K562 (cell line): Measurements from ENCODE around the gene CBX8. TPM values are rescaled to one million over a fixed set of nuclear protein-coding genes. Genes with fewer than 3 reads are reported as not detected.
A peak's percentile ranks its signal among the peaks of the same experiment; 100 is the strongest.

Experiments used
- CCNT2 ChIP-seq: IDR thresholded peaks from 2 replicates; pipeline ENCODE4 v1.6.1; 2011; ENCODE audit warnings: borderline replicate concordance, low read depth, mild to moderate bottlenecking, moderate library complexity, mixed read lengths, low read length; ENCODE audit not compliant: insufficient read length; ENCODE audit errors: extremely low read depth
- COPS2 ChIP-seq: fragments of 450-650 bp; conservative IDR thresholded peaks from 2 replicates; pipeline ENCODE4 v1.6.1; 2016; ENCODE audit warnings: mild to moderate bottlenecking, moderate library complexity
- ELF4 ChIP-seq: fragments of 450-650 bp; formaldehyde crosslinking; IDR thresholded peaks from 2 replicates; pipeline ENCODE4 v1.4.0; 2022; ENCODE audit warnings: missing genetic modification characterization
- JUNB ChIP-seq: fragments of 450-650 bp; formaldehyde crosslinking; conservative IDR thresholded peaks from 2 replicates; pipeline ENCODE4 v1.4.0; 2020; ENCODE audit warnings: mild to moderate bottlenecking
- MAFK ChIP-seq: IDR thresholded peaks from 2 replicates; pipeline ENCODE4 v1.6.1; 2011; ENCODE audit warnings: low read length, improper control_type of control experiment
- NELFE ChIP-seq: IDR thresholded peaks from 2 replicates; pipeline ENCODE4 v1.6.1; 2011; ENCODE audit warnings: mild to moderate bottlenecking; ENCODE audit not compliant: insufficient read depth, insufficient read length
- RCOR1 ChIP-seq, 2 experiments: IDR thresholded peaks; 2 replicates each; pipeline ENCODE4 v1.6.1; 2012; ENCODE audit warnings: low read depth in 2 of 2, low read length in 2 of 2, borderline replicate concordance in 1 of 2, improper control_type of control experiment in 1 of 2
- SAP30 ChIP-seq: fragments of 200-600 bp; sonication (generic); IDR thresholded peaks from 2 replicates; pipeline ENCODE4 v1.6.1; 2012; ENCODE audit warnings: borderline replicate concordance, low read depth, mild to moderate bottlenecking, moderate library complexity, low read length, control low read depth, inconsistent platforms; ENCODE audit not compliant: insufficient read depth, poor library complexity, severe bottlenecking
- SETDB1 ChIP-seq: IDR thresholded peaks from one replicate; pipeline ENCODE4 v1.6.1; 2012; ENCODE audit warnings: low read length, control low read depth, inconsistent platforms
- SOX6 ChIP-seq: fragments of 450-650 bp; IDR thresholded peaks from 2 replicates; pipeline ENCODE4 v1.6.1; 2014; ENCODE audit warnings: mild to moderate bottlenecking
- TAL1 ChIP-seq: fragments of 450-650 bp; IDR thresholded peaks from 2 replicates; pipeline ENCODE4 v1.6.1; 2016; ENCODE audit warnings: mild to moderate bottlenecking
- TARDBP ChIP-seq: fragments of 450-650 bp; IDR thresholded peaks from 2 replicates; pipeline ENCODE4 v1.6.1; 2016
- ZNF436 ChIP-seq: fragments of 250-450, 450-650 bp; sonication (Bioruptor Pico); formaldehyde crosslinking; IDR thresholded peaks from 2 replicates; pipeline ENCODE4 v1.7.0; 2020; ENCODE audit warnings: mild to moderate bottlenecking
- ZNF695 ChIP-seq: fragments of 450-650 bp; formaldehyde crosslinking; IDR thresholded peaks from 2 replicates; pipeline ENCODE4 v1.4.0; 2020; ENCODE audit warnings: mild to moderate bottlenecking, moderate library complexity
- polyA plus RNA-seq, 8 experiments: library from polyadenylated mRNA; depleted of rRNA in 4 of 8; stranded (reverse) in 5 of 8; unstranded in 3 of 8; fragments of >200 nt; fragmentation: Nextera tagmentation in 2 of 8; fragmentation: Illumina TruSeq in 1 of 8; extraction: Ambion mirVana in 2 of 8; extraction: Trizol in 1 of 8; gene quantifications; 2 replicates each; pipeline versions ENCODE4 v1.2.1 to v1.2.3, GENCODE V29; 2011 to 2014; ENCODE audit warnings: inconsistent platforms in 1 of 8, missing spikeins in 1 of 8
- total RNA-seq, 7 experiments: library from RNA; depleted of rRNA in 6 of 7; stranded (reverse); fragments of >200 nt in 6 of 7; fragmentation: Illumina TruSeq in 2 of 7; extraction: Trizol in 2 of 7; gene quantifications; 2 replicates each; pipeline versions ENCODE4 v1.2.1 to v1.2.3, GENCODE V29; 2011 to 2021; ENCODE audit warnings: low replicate concordance in 1 of 7
- TF ChIP-seq, protein P1 (sequence below): fragments of 450-650 bp; IDR thresholded peaks from 2 replicates; pipeline ENCODE4 v1.6.1; 2018; ENCODE audit not compliant: partially characterized antibody
- TF ChIP-seq, protein P2 (sequence below): fragments of 250-450 bp; sonication (Bioruptor Pico); IDR thresholded peaks from 2 replicates; pipeline ENCODE4 v1.8.0; 2022; ENCODE audit warnings: inconsistent platforms
- TF ChIP-seq, protein P3 (sequence below): fragments of 250-450 bp; sonication (Bioruptor Pico); IDR thresholded peaks from 2 replicates; pipeline ENCODE4 v1.8.0; 2022; ENCODE audit warnings: moderate library complexity, mild to moderate bottlenecking, inconsistent platforms
- TF ChIP-seq, protein P4 (sequence below): fragments of 250-450 bp; sonication (Bioruptor Pico); IDR thresholded peaks from 2 replicates; pipeline ENCODE4 v1.4.0; 2020

CBX8 gene
- total and polyA plus RNA-seq, 9 of the 15 experiments (the other 6 are each of a cell fraction or from before 2014, with no cell fraction given) = 0.08 to 11.9 (median 2.6) TPM

DNA sequence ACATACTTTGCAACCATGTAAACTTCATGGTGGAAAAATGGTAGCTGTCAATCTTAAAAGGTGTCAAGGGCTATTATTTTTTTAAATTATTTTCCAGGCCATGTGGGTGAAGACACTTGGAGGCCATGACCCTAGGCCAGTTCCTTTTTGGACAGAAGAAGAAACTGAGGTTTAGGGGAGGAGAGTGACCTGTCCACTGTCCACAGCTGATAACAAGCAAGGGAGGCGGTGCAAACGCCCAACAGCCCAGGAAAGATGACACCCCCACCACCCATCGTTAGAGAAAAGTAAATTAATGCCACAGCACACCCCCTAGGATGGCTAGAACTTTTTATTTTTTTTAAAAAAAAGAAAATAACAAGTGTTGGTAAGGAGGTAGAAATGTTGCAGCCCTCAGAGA lies 46.9 kb downstream of the CBX8 start (continued):
- TF ChIP-seq, protein P1, sequence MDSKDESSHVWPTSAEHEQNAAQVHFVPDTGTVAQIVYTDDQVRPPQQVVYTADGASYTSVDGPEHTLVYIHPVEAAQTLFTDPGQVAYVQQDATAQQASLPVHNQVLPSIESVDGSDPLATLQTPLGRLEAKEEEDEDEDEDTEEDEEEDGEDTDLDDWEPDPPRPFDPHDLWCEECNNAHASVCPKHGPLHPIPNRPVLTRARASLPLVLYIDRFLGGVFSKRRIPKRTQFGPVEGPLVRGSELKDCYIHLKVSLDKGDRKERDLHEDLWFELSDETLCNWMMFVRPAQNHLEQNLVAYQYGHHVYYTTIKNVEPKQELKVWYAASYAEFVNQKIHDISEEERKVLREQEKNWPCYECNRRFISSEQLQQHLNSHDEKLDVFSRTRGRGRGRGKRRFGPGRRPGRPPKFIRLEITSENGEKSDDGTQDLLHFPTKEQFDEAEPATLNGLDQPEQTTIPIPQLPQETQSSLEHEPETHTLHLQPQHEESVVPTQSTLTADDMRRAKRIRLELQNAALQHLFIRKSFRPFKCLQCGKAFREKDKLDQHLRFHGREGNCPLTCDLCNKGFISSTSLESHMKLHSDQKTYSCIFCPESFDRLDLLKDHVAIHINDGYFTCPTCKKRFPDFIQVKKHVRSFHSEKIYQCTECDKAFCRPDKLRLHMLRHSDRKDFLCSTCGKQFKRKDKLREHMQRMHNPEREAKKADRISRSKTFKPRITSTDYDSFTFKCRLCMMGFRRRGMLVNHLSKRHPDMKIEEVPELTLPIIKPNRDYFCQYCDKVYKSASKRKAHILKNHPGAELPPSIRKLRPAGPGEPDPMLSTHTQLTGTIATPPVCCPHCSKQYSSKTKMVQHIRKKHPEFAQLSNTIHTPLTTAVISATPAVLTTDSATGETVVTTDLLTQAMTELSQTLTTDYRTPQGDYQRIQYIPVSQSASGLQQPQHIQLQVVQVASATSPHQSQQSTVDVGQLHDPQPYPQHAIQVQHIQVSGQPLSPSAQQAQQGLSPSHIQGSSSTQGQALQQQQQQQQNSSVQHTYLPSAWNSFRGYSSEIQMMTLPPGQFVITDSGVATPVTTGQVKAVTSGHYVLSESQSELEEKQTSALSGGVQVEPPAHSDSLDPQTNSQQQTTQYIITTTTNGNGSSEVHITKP = no peak
- TF ChIP-seq ZNF695 (CRISPR knock-in tag) (no peak), NELFE (no peak), MAFK (no peak), TAL1 (0 out of 2 replicates have a peak, but pooled peaks have one; percentile 27), ELF4 (CRISPR knock-in tag) (no peak), COPS2 (no peak), ZNF436 (no peak), JUNB (no peak), CCNT2 (no peak), SAP30 (no peak), SOX6 (peak; percentile 77), TARDBP (no peak), SETDB1 (no peak), RCOR1 (IDR thresholded peaks at IDR 0.05; ENCODE audit: borderline replicate concordance in 1 of 2, low read depth in 2 of 2, low read length in 2 of 2) (peak in 1 of 2 experiments; percentile 35; a peak in 1 of 4 replicates)
- TF ChIP-seq, protein P2, sequence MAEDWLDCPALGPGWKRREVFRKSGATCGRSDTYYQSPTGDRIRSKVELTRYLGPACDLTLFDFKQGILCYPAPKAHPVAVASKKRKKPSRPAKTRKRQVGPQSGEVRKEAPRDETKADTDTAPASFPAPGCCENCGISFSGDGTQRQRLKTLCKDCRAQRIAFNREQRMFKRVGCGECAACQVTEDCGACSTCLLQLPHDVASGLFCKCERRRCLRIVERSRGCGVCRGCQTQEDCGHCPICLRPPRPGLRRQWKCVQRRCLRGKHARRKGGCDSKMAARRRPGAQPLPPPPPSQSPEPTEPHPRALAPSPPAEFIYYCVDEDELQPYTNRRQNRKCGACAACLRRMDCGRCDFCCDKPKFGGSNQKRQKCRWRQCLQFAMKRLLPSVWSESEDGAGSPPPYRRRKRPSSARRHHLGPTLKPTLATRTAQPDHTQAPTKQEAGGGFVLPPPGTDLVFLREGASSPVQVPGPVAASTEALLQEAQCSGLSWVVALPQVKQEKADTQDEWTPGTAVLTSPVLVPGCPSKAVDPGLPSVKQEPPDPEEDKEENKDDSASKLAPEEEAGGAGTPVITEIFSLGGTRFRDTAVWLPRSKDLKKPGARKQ (CRISPR knock-in tag) = no peak
- TF ChIP-seq, protein P3, sequence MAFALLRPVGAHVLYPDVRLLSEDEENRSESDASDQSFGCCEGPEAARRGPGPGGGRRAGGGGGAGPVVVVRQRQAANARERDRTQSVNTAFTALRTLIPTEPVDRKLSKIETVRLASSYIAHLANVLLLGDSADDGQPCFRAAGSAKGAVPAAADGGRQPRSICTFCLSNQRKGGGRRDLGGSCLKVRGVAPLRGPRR (CRISPR knock-in tag) = no peak
- TF ChIP-seq, protein P4, sequence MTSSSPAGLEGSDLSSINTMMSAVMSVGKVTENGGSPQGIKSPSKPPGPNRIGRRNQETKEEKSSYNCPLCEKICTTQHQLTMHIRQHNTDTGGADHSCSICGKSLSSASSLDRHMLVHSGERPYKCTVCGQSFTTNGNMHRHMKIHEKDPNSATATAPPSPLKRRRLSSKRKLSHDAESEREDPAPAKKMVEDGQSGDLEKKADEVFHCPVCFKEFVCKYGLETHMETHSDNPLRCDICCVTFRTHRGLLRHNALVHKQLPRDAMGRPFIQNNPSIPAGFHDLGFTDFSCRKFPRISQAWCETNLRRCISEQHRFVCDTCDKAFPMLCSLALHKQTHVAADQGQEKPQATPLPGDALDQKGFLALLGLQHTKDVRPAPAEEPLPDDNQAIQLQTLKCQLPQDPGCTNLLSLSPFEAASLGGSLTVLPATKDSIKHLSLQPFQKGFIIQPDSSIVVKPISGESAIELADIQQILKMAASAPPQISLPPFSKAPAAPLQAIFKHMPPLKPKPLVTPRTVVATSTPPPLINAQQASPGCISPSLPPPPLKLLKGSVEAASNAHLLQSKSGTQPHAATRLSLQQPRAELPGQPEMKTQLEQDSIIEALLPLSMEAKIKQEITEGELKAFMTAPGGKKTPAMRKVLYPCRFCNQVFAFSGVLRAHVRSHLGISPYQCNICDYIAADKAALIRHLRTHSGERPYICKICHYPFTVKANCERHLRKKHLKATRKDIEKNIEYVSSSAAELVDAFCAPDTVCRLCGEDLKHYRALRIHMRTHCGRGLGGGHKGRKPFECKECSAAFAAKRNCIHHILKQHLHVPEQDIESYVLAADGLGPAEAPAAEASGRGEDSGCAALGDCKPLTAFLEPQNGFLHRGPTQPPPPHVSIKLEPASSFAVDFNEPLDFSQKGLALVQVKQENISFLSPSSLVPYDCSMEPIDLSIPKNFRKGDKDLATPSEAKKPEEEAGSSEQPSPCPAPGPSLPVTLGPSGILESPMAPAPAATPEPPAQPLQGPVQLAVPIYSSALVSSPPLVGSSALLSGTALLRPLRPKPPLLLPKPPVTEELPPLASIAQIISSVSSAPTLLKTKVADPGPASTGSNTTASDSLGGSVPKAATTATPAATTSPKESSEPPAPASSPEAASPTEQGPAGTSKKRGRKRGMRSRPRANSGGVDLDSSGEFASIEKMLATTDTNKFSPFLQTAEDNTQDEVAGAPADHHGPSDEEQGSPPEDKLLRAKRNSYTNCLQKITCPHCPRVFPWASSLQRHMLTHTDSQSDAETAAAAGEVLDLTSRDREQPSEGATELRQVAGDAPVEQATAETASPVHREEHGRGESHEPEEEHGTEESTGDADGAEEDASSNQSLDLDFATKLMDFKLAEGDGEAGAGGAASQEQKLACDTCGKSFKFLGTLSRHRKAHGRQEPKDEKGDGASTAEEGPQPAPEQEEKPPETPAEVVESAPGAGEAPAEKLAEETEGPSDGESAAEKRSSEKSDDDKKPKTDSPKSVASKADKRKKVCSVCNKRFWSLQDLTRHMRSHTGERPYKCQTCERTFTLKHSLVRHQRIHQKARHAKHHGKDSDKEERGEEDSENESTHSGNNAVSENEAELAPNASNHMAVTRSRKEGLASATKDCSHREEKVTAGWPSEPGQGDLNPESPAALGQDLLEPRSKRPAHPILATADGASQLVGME (CRISPR knock-in tag) = no peak
